ENCODE data around the gene SERPINE3. TPM values are rescaled to one million over a fixed set of nuclear protein-coding genes. Genes with fewer than 3 reads are reported as not detected.

SERPINE3 gene
- total and polyA plus RNA-seq, 2 experiments from 2014 or later = 0.17 to 0.31 TPM

GRCh38 chr13:51380269-51380668 is 40.8 kb downstream of the SERPINE3 start (continued):
- TF ChIP-seq, protein P1, sequence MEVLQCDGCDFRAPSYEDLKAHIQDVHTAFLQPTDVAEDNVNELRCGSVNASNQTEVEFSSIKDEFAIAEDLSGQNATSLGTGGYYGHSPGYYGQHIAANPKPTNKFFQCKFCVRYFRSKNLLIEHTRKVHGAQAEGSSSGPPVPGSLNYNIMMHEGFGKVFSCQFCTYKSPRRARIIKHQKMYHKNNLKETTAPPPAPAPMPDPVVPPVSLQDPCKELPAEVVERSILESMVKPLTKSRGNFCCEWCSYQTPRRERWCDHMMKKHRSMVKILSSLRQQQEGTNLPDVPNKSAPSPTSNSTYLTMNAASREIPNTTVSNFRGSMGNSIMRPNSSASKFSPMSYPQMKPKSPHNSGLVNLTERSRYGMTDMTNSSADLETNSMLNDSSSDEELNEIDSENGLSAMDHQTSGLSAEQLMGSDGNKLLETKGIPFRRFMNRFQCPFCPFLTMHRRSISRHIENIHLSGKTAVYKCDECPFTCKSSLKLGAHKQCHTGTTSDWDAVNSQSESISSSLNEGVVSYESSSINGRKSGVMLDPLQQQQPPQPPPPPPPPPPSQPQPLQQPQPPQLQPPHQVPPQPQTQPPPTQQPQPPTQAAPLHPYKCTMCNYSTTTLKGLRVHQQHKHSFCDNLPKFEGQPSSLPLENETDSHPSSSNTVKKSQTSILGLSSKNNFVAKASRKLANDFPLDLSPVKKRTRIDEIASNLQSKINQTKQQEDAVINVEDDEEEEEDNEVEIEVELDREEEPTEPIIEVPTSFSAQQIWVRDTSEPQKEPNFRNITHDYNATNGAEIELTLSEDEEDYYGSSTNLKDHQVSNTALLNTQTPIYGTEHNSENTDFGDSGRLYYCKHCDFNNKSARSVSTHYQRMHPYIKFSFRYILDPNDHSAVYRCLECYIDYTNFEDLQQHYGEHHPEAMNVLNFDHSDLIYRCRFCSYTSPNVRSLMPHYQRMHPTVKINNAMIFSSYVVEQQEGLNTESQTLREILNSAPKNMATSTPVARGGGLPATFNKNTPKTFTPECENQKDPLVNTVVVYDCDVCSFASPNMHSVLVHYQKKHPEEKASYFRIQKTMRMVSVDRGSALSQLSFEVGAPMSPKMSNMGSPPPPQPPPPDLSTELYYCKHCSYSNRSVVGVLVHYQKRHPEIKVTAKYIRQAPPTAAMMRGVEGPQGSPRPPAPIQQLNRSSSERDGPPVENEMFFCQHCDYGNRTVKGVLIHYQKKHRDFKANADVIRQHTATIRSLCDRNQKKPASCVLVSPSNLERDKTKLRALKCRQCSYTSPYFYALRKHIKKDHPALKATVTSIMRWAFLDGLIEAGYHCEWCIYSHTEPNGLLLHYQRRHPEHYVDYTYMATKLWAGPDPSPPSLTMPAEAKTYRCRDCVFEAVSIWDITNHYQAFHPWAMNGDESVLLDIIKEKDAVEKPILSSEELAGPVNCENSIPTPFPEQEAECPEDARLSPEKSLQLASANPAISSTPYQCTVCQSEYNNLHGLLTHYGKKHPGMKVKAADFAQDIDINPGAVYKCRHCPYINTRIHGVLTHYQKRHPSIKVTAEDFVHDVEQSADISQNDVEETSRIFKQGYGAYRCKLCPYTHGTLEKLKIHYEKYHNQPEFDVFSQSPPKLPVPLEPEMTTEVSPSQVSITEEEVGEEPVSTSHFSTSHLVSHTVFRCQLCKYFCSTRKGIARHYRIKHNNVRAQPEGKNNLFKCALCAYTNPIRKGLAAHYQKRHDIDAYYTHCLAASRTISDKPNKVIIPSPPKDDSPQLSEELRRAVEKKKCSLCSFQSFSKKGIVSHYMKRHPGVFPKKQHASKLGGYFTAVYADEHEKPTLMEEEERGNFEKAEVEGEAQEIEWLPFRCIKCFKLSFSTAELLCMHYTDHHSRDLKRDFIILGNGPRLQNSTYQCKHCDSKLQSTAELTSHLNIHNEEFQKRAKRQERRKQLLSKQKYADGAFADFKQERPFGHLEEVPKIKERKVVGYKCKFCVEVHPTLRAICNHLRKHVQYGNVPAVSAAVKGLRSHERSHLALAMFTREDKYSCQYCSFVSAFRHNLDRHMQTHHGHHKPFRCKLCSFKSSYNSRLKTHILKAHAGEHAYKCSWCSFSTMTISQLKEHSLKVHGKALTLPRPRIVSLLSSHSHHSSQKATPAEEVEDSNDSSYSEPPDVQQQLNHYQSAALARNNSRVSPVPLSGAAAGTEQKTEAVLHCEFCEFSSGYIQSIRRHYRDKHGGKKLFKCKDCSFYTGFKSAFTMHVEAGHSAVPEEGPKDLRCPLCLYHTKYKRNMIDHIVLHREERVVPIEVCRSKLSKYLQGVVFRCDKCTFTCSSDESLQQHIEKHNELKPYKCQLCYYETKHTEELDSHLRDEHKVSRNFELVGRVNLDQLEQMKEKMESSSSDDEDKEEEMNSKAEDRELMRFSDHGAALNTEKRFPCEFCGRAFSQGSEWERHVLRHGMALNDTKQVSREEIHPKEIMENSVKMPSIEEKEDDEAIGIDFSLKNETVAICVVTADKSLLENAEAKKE (CRISPR knock-in tag; IDR thresholded peaks at IDR 0.05) = no peak
- TF ChIP-seq CTCF (conservative IDR thresholded peaks at IDR 0.05; ENCODE audit: low read depth in 2 of 2) (no peak), CREB1 (CRISPR knock-in tag; IDR thresholded peaks at IDR 0.05; ENCODE audit: low read depth) (no peak), EZH2 (IDR thresholded peaks at IDR 0.05; ENCODE audit: low read depth, unreplicated experiment) (no peak)

DNA sequence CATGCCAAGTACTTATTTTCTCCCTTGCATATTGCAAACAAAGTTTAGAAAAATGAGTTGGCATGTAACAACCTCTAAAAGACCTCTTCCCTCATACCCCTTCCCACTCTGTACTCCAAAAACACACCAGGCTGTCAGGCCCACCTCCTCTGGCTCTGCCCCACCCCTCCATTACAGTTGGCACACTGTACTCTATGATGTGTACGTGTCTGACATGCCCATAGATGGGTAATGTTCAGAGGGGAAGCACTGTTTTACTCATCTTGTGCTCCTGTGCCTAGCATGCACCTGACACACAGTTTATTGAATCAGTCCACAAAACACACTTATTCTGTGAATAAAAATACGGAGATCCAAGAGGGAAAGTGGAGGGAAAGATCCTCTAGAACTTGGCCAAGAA is 45.6 kb downstream of the SERPINE3 start:
- Mint-ChIP-seq H3K9me3 (no peaks in the 10 kb centered on the region), H3K36me3 (ENCODE audit: low read depth) (peaks cover 15% of the 10 kb centered on the region), H3K4me1 (peaks cover 3% of the 10 kb centered on the region; the same call in 2 of the 3 replicates), H3K27ac (no peak overlapping the region), H3K27me3 (ENCODE audit: insufficient read depth, low read depth, poor library complexity) (no peaks in the 10 kb centered on the region), H3K4me3 (no peak overlapping the region)
- H2AFZ ChIP-seq = no peak overlapping the region
- no peaks in the 10 kb centered on the region for H3K27me3 ChIP-seq (ENCODE audit: insufficient read depth)
- ATAC-seq (no peak), DNase-seq (ENCODE audit: low spot score) (no peak)
- no peaks in the 10 kb centered on the region; the same call in 1 of the 2 replicates for H3K36me3 ChIP-seq (ENCODE audit: insufficient read depth)
- H3K4me2 ChIP-seq = no peak overlapping the region
- H4K20me1 ChIP-seq (replicated peaks; ENCODE audit: insufficient read depth) = no peaks in the 10 kb centered on the region
- no peak overlapping the region for H3K4me3 ChIP-seq
- 0 out of 2 replicates have a peak overlapping the region, but pooled peaks have one; percentile 6 for H3K27ac ChIP-seq (ENCODE audit: low read depth)
- peaks cover 15% of the 10 kb centered on the region for H3K79me2 ChIP-seq (replicated peaks; ENCODE audit: insufficient read depth)
- no peaks in the 10 kb centered on the region for H3K9me2 ChIP-seq (ENCODE audit: insufficient read depth)
- H3K4me1 ChIP-seq (ENCODE audit: insufficient read depth) = no peaks in the 10 kb centered on the region
- H3F3A ChIP-seq (replicated peaks; ENCODE audit: low read depth) = peaks cover 6% of the 10 kb centered on the region; the same call in 1 of the 2 replicates
- no peak for TF ChIP-seq EZH2phosphoT487 (IDR thresholded peaks at IDR 0.05; ENCODE audit: unreplicated experiment)
- TF ChIP-seq JUNB (IDR thresholded peaks at IDR 0.05; ENCODE audit: unreplicated experiment) = no peak
- no peak for TF ChIP-seq POLR2AphosphoS5 (IDR thresholded peaks at IDR 0.05; ENCODE audit: low read depth)
- no peak for TF ChIP-seq NANOG (IDR thresholded peaks at IDR 0.05; ENCODE audit: borderline replicate concordance)
- TF ChIP-seq, protein P1 (CRISPR knock-in tag; IDR thresholded peaks at IDR 0.05) = no peak
